H1 (cell line): ENCODE measurements around the gene TPST2. TPM values are rescaled to one million over a fixed set of nuclear protein-coding genes. Genes with fewer than 3 reads are reported as not detected.

ENCODE experiments used
- CTCF ChIA-PET: fragments of 300-600 bp; sonication (Branson Sonifier 250); formaldehyde crosslinking; loops from one replicate; lab custom pipeline; 2021; ENCODE audit not compliant: partially characterized antibody; lab: Charles Lee
- POLR2A ChIA-PET: fragments of 300-600 bp; sonication (Branson Sonifier 250); formaldehyde crosslinking; loops from one replicate; lab custom pipeline; 2021; ENCODE audit warnings: inconsistent platforms; ENCODE audit not compliant: partially characterized antibody; lab: Charles Lee
- DNase-seq, 2 experiments: peaks; one replicate each; pipeline versions ENCODE4 v3.0.0 to v3.0.0-alpha.2; 2010 to 2022; ENCODE audit warnings: low spot score in 2 of 2, low read depth in 1 of 2, mixed read lengths in 1 of 2
- FAIRE-seq: peaks from 2 replicates; lab custom pipeline; 2011; peaks lifted over from hg19 to GRCh38; lab: Jason Lieb, UNC
- H2AFZ ChIP-seq: 2 replicates; pipeline ENCODE4 v1.8.1; 2012; ENCODE audit warnings: low read length, inconsistent platforms
- H2AK5ac ChIP-seq: 2 replicates; pipeline ENCODE4 v1.6.1; 2013; ENCODE audit warnings: low read depth, low read length
- H2BK120ac ChIP-seq: replicated peaks from 2 replicates; pipeline ENCODE3; 2013; ENCODE audit warnings: low read depth, low read length, inconsistent platforms
- H2BK12ac ChIP-seq: 2 replicates; pipeline ENCODE4 v1.6.1; 2013; ENCODE audit warnings: low read depth, low read length
- H2BK15ac ChIP-seq: 2 replicates; pipeline ENCODE4 v1.6.1; 2013; ENCODE audit warnings: low read length
- H2BK20ac ChIP-seq: 2 replicates; pipeline ENCODE4 v1.6.1; 2013; ENCODE audit warnings: low read length
- H2BK5ac ChIP-seq: 2 replicates; pipeline ENCODE4 v1.6.1; 2013; ENCODE audit warnings: low read depth, low read length
- H3K14ac ChIP-seq: 2 replicates; pipeline ENCODE4 v1.6.1; 2013; ENCODE audit warnings: inconsistent platforms; ENCODE audit not compliant: insufficient read length
- H3K18ac ChIP-seq: 2 replicates; pipeline ENCODE4 v1.6.1; 2013; ENCODE audit warnings: low read length; ENCODE audit errors: extremely low read depth
- H3K23ac ChIP-seq: 2 replicates; pipeline ENCODE4 v1.6.1; 2013; ENCODE audit warnings: inconsistent platforms; ENCODE audit not compliant: insufficient read length
- H3K23me2 ChIP-seq: 2 replicates; pipeline ENCODE4 v1.6.1; 2013; ENCODE audit warnings: low read depth, low read length
- H3K27ac ChIP-seq: 2 replicates; pipeline ENCODE4 v1.6.1; 2011; ENCODE audit warnings: low read depth, low read length, inconsistent platforms
- H3K27me3 ChIP-seq, 4 experiments: replicated peaks in 1 of 4; 1 replicate in 1 of 4; 2 replicates in 3 of 4; pipeline versions ENCODE4 v1.6.1 to v1.8.1; 2011 to 2013; ENCODE audit warnings: low read length in 3 of 4, mild to moderate bottlenecking in 3 of 4, inconsistent platforms in 2 of 4, mixed read lengths in 2 of 4, moderate library complexity in 1 of 4; ENCODE audit not compliant: control insufficient read depth in 3 of 4, insufficient read depth in 3 of 4; ENCODE audit errors: extremely low read depth in 1 of 4
- H3K36me3 ChIP-seq, 4 experiments: 2 replicates each; pipeline versions ENCODE4 v1.6.1 to v1.8.1; 2011 to 2013; ENCODE audit warnings: mild to moderate bottlenecking in 4 of 4, low read length in 3 of 4, moderate library complexity in 2 of 4, control low read depth in 1 of 4, inconsistent platforms in 1 of 4; ENCODE audit not compliant: insufficient read depth in 4 of 4, control insufficient read depth in 2 of 4
- H3K4ac ChIP-seq: replicated peaks from 2 replicates; pipeline ENCODE3; 2013; ENCODE audit warnings: low read length, low read depth, mixed read lengths, inconsistent platforms; ENCODE audit not compliant: insufficient read length
- H3K4me1 ChIP-seq, 4 experiments: replicated peaks in 1 of 4; 1 replicate in 1 of 4; 2 replicates in 3 of 4; pipeline versions ENCODE4 v1.6.1 to v1.8.1; 2011 to 2013; ENCODE audit warnings: low read length in 3 of 4, inconsistent platforms in 2 of 4, mixed read lengths in 1 of 4; ENCODE audit not compliant: insufficient read depth in 4 of 4, control insufficient read depth in 3 of 4
- H3K4me2 ChIP-seq, 2 experiments: 2 replicates each; pipeline versions ENCODE4 v1.6.1 to v1.8.1; 2011 to 2013; ENCODE audit warnings: low read depth in 2 of 2, low read length in 2 of 2, control low read depth in 1 of 2, inconsistent platforms in 1 of 2, mild to moderate bottlenecking in 1 of 2; ENCODE audit not compliant: insufficient read depth in 1 of 2
- H3K4me3 ChIP-seq, 4 experiments: fragments of 200-600, 300-600 bp in 1 of 4; sonication (generic), shearing (Covaris generic), sonication (Bioruptor Twin) in 1 of 4; 2 replicates each; pipeline versions ENCODE4 v1.5.1 to v1.8.1; 2011 to 2016; ENCODE audit warnings: low read length in 4 of 4, low read depth in 3 of 4, control low read depth in 2 of 4, inconsistent platforms in 2 of 4, mild to moderate bottlenecking in 2 of 4, mixed read lengths in 1 of 4, moderate library complexity in 1 of 4; ENCODE audit not compliant: insufficient read depth in 2 of 4; ENCODE audit errors: extremely low read depth in 1 of 4
- H3K56ac ChIP-seq: replicated peaks from 2 replicates; pipeline ENCODE3; 2013; ENCODE audit warnings: low read depth, mild to moderate bottlenecking, mixed read lengths, low read length, inconsistent platforms; ENCODE audit not compliant: insufficient read length
- H3K79me1 ChIP-seq: 2 replicates; pipeline ENCODE4 v1.6.1; 2013; ENCODE audit warnings: low read depth, low read length, control low read depth
- H3K79me2 ChIP-seq, 2 experiments: 2 replicates each; pipeline versions ENCODE4 v1.6.1 to v1.8.1; 2012 to 2013; ENCODE audit warnings: low read length in 2 of 2, mild to moderate bottlenecking in 2 of 2, inconsistent platforms in 1 of 2; ENCODE audit not compliant: insufficient read depth in 2 of 2, control insufficient read depth in 1 of 2
- H3K9ac ChIP-seq, 4 experiments: replicated peaks in 1 of 4; 1 replicate in 1 of 4; 2 replicates in 3 of 4; pipeline versions ENCODE4 v1.6.1 to v1.8.1; 2011 to 2013; ENCODE audit warnings: low read depth in 3 of 4, low read length in 3 of 4, control low read depth in 2 of 4, mild to moderate bottlenecking in 2 of 4, moderate library complexity in 2 of 4, inconsistent platforms in 1 of 4; ENCODE audit errors: extremely low read depth in 1 of 4
- H3K9me3 ChIP-seq, 2 experiments: 2 replicates each; pipeline versions ENCODE4 v1.6.1 to v1.8.1; 2012 to 2013; ENCODE audit warnings: mild to moderate bottlenecking in 2 of 2, moderate library complexity in 2 of 2, control low read depth in 1 of 2, inconsistent platforms in 1 of 2, low read depth in 1 of 2, low read length in 1 of 2, mixed read lengths in 1 of 2; ENCODE audit not compliant: insufficient read depth in 2 of 2
- H4K20me1 ChIP-seq, 2 experiments: replicated peaks in 1 of 2; 2 replicates each; pipeline versions ENCODE3 to v1.8.1; 2011 to 2013; ENCODE audit warnings: inconsistent platforms in 2 of 2, low read length in 2 of 2, mild to moderate bottlenecking in 1 of 2; ENCODE audit not compliant: insufficient read depth in 2 of 2, control insufficient read depth in 1 of 2
- H4K5ac ChIP-seq: 2 replicates; pipeline ENCODE4 v1.6.1; 2013; ENCODE audit warnings: low read length, low read depth, mixed read lengths, inconsistent platforms; ENCODE audit not compliant: insufficient read length
- H4K8ac ChIP-seq: 2 replicates; pipeline ENCODE4 v1.8.0; 2013; ENCODE audit warnings: mild to moderate bottlenecking, moderate library complexity, low read length, inconsistent platforms; ENCODE audit not compliant: insufficient read depth; ENCODE audit errors: extremely low read depth
- H4K91ac ChIP-seq: replicated peaks from 2 replicates; pipeline ENCODE3; 2013; ENCODE audit warnings: low read length, mixed read lengths, inconsistent platforms; ENCODE audit not compliant: insufficient read length
- EZH2 ChIP-seq: fragments of 200-600 bp; sonication (generic); IDR thresholded peaks from 2 replicates; pipeline ENCODE4 v1.7.1; 2012; ENCODE audit warnings: low read depth, mild to moderate bottlenecking, moderate library complexity, low read length, inconsistent platforms; ENCODE audit not compliant: severe bottlenecking
- NANOG ChIP-seq: IDR thresholded peaks from 2 replicates; pipeline ENCODE4 v1.6.1; 2011; ENCODE audit warnings: low read length, low read depth, mild to moderate bottlenecking, inconsistent platforms; ENCODE audit not compliant: insufficient read depth, poor library complexity, severe bottlenecking
- WGBS, 2 experiments: shearing (Covaris generic) in 1 of 2; methylation state at CpG; one replicate each; pipeline versions ENCODE4 v1.1.6 to v1.1.7; 2013 to 2015; ENCODE audit warnings: low lambda C conversion rate in 2 of 2, mixed read lengths in 2 of 2, inconsistent platforms in 1 of 2, low coverage in 1 of 2, missing lambda C conversion rate in 1 of 2; ENCODE audit not compliant: insufficient replicate concordance in 2 of 2, insufficient coverage in 1 of 2, insufficient read length in 1 of 2; ENCODE audit errors: extremely low coverage in 1 of 2, missing lambda C conversion rate in 1 of 2; 5-methylcytosine and 5-hydroxymethylcytosine counted together
- polyA plus RNA-seq, 7 experiments: library from polyadenylated mRNA; depleted of rRNA in 3 of 7; stranded (reverse) in 5 of 7; unstranded in 2 of 7; fragments of >200 nt in 5 of 7; fragments of 200-250 nt in 2 of 7; gene quantifications; 1 replicate in 5 of 7; 2 replicates in 1 of 7; 4 replicates in 1 of 7; pipeline versions ENCODE4 v1.2.1 to v1.2.3, GENCODE V29; 2011 to 2013; ENCODE audit warnings: missing spikeins in 2 of 7, mixed read lengths in 2 of 7
- total RNA-seq: library from RNA; stranded (reverse); fragmentation: NEBNext Ultra II Directional; extraction: Animal tissue kit (Norgen Biotek cat#: 25700); gene quantifications from 2 replicates; pipeline ENCODE4 v1.2.1, GENCODE V29; 2021

TPST2 gene
- total and polyA plus RNA-seq, 2 of the 8 experiments (the other 6 are each of a cell fraction or from before 2014, with no cell fraction given): 58.8 to 143 TPM

DNA sequence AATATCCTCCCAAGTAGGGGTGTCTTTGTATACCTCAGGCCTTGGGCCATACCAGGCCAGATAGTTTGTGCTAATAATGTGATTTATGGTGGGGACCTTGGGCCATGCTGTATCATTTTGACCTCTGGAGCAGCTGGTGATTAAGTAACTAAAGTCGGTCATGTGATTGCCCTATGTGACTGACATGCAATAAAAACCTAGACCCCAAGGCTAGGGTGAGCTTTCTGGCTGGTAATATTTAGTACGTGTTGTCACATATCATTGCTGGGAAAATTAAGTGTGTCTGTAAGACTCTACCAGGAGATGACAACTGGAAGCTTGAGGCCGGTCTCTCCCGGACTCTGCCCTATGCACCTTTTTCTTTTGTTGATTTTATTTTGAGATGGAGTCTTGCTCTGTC is 65.1 kb downstream of the TPST2 start:
- peaks cover 0 to 3% of the 10 kb centered on the region in 2 experiments for H4K20me1 ChIP-seq
- no peaks in the 10 kb centered on the region for H3K9me3 ChIP-seq
- H3K4me3 ChIP-seq: no peak overlapping the region
- no peak overlapping the region for H3K56ac ChIP-seq
- H3K23ac ChIP-seq: no peak overlapping the region
- H3K36me3 ChIP-seq: peaks cover 4 to 46% (median 29%) of the 10 kb centered on the region in 4 experiments; a peak in 6 of 8 replicates
- no peak overlapping the region for H3K27ac ChIP-seq
- no peak overlapping the region for H2AK5ac ChIP-seq
- H3K4me2 ChIP-seq: no peak overlapping the region
- ChIA-PET CTCF (interaction anchor here (0.6 kb wide), 1 partner anchor 103 kb away, joined by 4 read pairs; no protein-coding TSS in a partner anchor), POLR2A (interaction anchor here (0.6 to 1.5 kb wide), 4 partner anchors 9 to 119 kb away, joined by 3 to 4 read pairs (median 3); no protein-coding TSS in a partner anchor)
- H4K5ac ChIP-seq: no peak overlapping the region
- no peak overlapping the region for H2BK20ac ChIP-seq
- no peak overlapping the region for H3K4ac ChIP-seq
- H3K14ac ChIP-seq: no peak overlapping the region
- no peaks in the 10 kb centered on the region for H3K23me2 ChIP-seq
- no peaks in the 10 kb centered on the region for H3K79me2 ChIP-seq
- H3K79me1 ChIP-seq: no peaks in the 10 kb centered on the region
- FAIRE-seq (no peak), DNase-seq (no peak)
- TF ChIP-seq NANOG (no peak), EZH2 (no peak)
- no peak overlapping the region for H2AFZ ChIP-seq
- no peak overlapping the region for H3K9ac ChIP-seq
- no peaks in the 10 kb centered on the region; a peak in 1 of 7 replicates for H3K27me3 ChIP-seq
- H2BK15ac ChIP-seq: no peak overlapping the region
- no peak overlapping the region for H2BK120ac ChIP-seq
- no peak overlapping the region for H3K18ac ChIP-seq
- 93% methylated on average over 4 of the region's 4 CpGs; no CpG with 5 or more reads in 1 of the 2 experiments for WGBS, 2 experiments
- no peak overlapping the region for H2BK12ac ChIP-seq
- H4K91ac ChIP-seq: no peak overlapping the region
- H2BK5ac ChIP-seq: no peak overlapping the region
- H4K8ac ChIP-seq: no peak overlapping the region
- H3K4me1 ChIP-seq: no peaks in the 10 kb centered on the region
